ENCODE results near the gene BMAL1.

The BMAL1 gene

GRCh38 chr11:13332124-13332523 lies 54.5 kb downstream of the BMAL1 start:
- DNase-seq (ENCODE audit: insufficient read length, low spot score) = no peak
- TF ChIP-seq POU2F2 (IDR thresholded peaks at IDR 0.05; ENCODE audit: low read depth, low read length) = no peak
- TF ChIP-seq PAX5 (IDR thresholded peaks at IDR 0.05; ENCODE audit: insufficient read depth, low read length, severe bottlenecking) = no peak
- no peak for TF ChIP-seq TAF1 (IDR thresholded peaks at IDR 0.05; ENCODE audit: low read depth, low read length)
- TF ChIP-seq POLR2AphosphoS5 (IDR thresholded peaks at IDR 0.05; ENCODE audit: low read depth, low read length) = no peak
- no peak for TF ChIP-seq POLR2A (IDR thresholded peaks at IDR 0.05; ENCODE audit: low read depth, low read length)
- no peak for TF ChIP-seq SPI1 (IDR thresholded peaks at IDR 0.05; ENCODE audit: low read depth, low read length)
- FAIRE-seq = no peak

GRCh38 chr11:13333456-13333957 lies 55.9 kb downstream of the BMAL1 start:
- TF ChIP-seq SPI1 (IDR thresholded peaks at IDR 0.05; ENCODE audit: low read depth, low read length) = peak; percentile 57; the same call in 1 of the 2 replicates
- TF ChIP-seq POLR2AphosphoS5 (IDR thresholded peaks at IDR 0.05; ENCODE audit: low read depth, low read length) = no peak
- DNase-seq (ENCODE audit: insufficient read length, low spot score) (no peak), FAIRE-seq (peak; percentile 16)

- no peak for DNase-seq (ENCODE audit: insufficient read length, low spot score)
- TF ChIP-seq POLR2A (IDR thresholded peaks at IDR 0.05; ENCODE audit: low read depth, low read length) (no peak), POU2F2 (IDR thresholded peaks at IDR 0.05; ENCODE audit: low read depth, low read length) (no peak), PAX5 (IDR thresholded peaks at IDR 0.05; ENCODE audit: insufficient read depth, low read length, severe bottlenecking) (no peak), POLR2AphosphoS5 (IDR thresholded peaks at IDR 0.05; ENCODE audit: low read depth, low read length) (no peak), SPI1 (IDR thresholded peaks at IDR 0.05; ENCODE audit: low read depth, low read length) (no peak), TAF1 (IDR thresholded peaks at IDR 0.05; ENCODE audit: low read depth, low read length) (no peak)
- no peak for FAIRE-seq
These were observed 56.6 kb downstream of the BMAL1 start for GRCh38 chr11:13334034-13334786.

GRCh38 chr11:13335319-13335718 lies 57.7 kb downstream of the BMAL1 start:
- no peak for TF ChIP-seq POU2F2 (IDR thresholded peaks at IDR 0.05; ENCODE audit: low read depth, low read length)
- TF ChIP-seq POLR2AphosphoS5 (IDR thresholded peaks at IDR 0.05; ENCODE audit: low read depth, low read length) = no peak
- no peak for TF ChIP-seq PAX5 (IDR thresholded peaks at IDR 0.05; ENCODE audit: insufficient read depth, low read length, severe bottlenecking)
- peak; percentile 35 for DNase-seq (ENCODE audit: insufficient read length, low spot score)
- peak; percentile 91 for FAIRE-seq

- DNase-seq (ENCODE audit: insufficient read length, low spot score) = no peak
- FAIRE-seq = peak; percentile 65
- TF ChIP-seq SPI1 (IDR thresholded peaks at IDR 0.05; ENCODE audit: low read depth, low read length) = no peak
- no peak for TF ChIP-seq TAF1 (IDR thresholded peaks at IDR 0.05; ENCODE audit: low read depth, low read length)
- TF ChIP-seq PAX5 (IDR thresholded peaks at IDR 0.05; ENCODE audit: insufficient read depth, low read length, severe bottlenecking) = no peak
- TF ChIP-seq POU2F2 (IDR thresholded peaks at IDR 0.05; ENCODE audit: low read depth, low read length) = no peak
- no peak for TF ChIP-seq POLR2AphosphoS5 (IDR thresholded peaks at IDR 0.05; ENCODE audit: low read depth, low read length)
- no peak for TF ChIP-seq POLR2A (IDR thresholded peaks at IDR 0.05; ENCODE audit: low read depth, low read length)
These were observed 58.8 kb downstream of the BMAL1 start for GRCh38 chr11:13336246-13336878.

GRCh38 chr11:13338019-13338426 lies 60.4 kb downstream of the BMAL1 start:
- TF ChIP-seq SPI1 (IDR thresholded peaks at IDR 0.05; ENCODE audit: low read depth, low read length) (no peak), POLR2A (IDR thresholded peaks at IDR 0.05; ENCODE audit: low read depth, low read length) (no peak), PAX5 (IDR thresholded peaks at IDR 0.05; ENCODE audit: insufficient read depth, low read length, severe bottlenecking) (no peak), POU2F2 (IDR thresholded peaks at IDR 0.05; ENCODE audit: low read depth, low read length) (no peak), POLR2AphosphoS5 (IDR thresholded peaks at IDR 0.05; ENCODE audit: low read depth, low read length) (no peak), TAF1 (IDR thresholded peaks at IDR 0.05; ENCODE audit: low read depth, low read length) (no peak)
- FAIRE-seq = no peak
- DNase-seq (ENCODE audit: insufficient read length, low spot score) = no peak

GRCh38 chr11:13338427-13339069 lies 61.0 kb downstream of the BMAL1 start:
- TF ChIP-seq POLR2AphosphoS5 (IDR thresholded peaks at IDR 0.05; ENCODE audit: low read depth, low read length) (no peak), SPI1 (IDR thresholded peaks at IDR 0.05; ENCODE audit: low read depth, low read length) (no peak), TAF1 (IDR thresholded peaks at IDR 0.05; ENCODE audit: low read depth, low read length) (no peak), POU2F2 (IDR thresholded peaks at IDR 0.05; ENCODE audit: low read depth, low read length) (no peak), PAX5 (IDR thresholded peaks at IDR 0.05; ENCODE audit: insufficient read depth, low read length, severe bottlenecking) (no peak), POLR2A (IDR thresholded peaks at IDR 0.05; ENCODE audit: low read depth, low read length) (no peak)
- FAIRE-seq (no peak), DNase-seq (ENCODE audit: insufficient read length, low spot score) (no peak)

- DNase-seq (ENCODE audit: insufficient read length, low spot score) = no peak
- no peak for FAIRE-seq
- TF ChIP-seq POU2F2 (IDR thresholded peaks at IDR 0.05; ENCODE audit: low read depth, low read length) = 0 out of 2 replicates have a peak, but pooled peaks have one; percentile 17
- TF ChIP-seq SPI1 (IDR thresholded peaks at IDR 0.05; ENCODE audit: low read depth, low read length) = no peak
These were observed 61.9 kb downstream of the BMAL1 start for GRCh38 chr11:13339195-13340153.

GRCh38 chr11:13341026-13341425 lies 63.4 kb downstream of the BMAL1 start:
- TF ChIP-seq POLR2AphosphoS5 (IDR thresholded peaks at IDR 0.05; ENCODE audit: low read depth, low read length) = no peak
- FAIRE-seq (no peak), DNase-seq (ENCODE audit: insufficient read length, low spot score) (no peak)

All from GM12891 (cell line).